PFSK-1 (cell line): ENCODE measurements around the gene TPP1.

Experiments used
- FOXP2 ChIP-seq: optimal IDR thresholded peaks from 2 replicates; pipeline ENCODE3; 2011; ENCODE audit warnings: borderline replicate concordance, control low read depth, inconsistent platforms; ENCODE audit not compliant: insufficient read depth; ENCODE audit errors: extremely low read length, extremely low read depth
- POLR2AphosphoS5 ChIP-seq: IDR thresholded peaks from 2 replicates; pipeline ENCODE4 v1.6.1; 2012; ENCODE audit warnings: low read depth, mild to moderate bottlenecking, control low read depth, low read length, moderate library complexity
- SIN3A ChIP-seq: IDR thresholded peaks from 2 replicates; pipeline ENCODE4 v1.6.1; 2012; ENCODE audit warnings: mild to moderate bottlenecking, low read length, moderate library complexity, borderline replicate concordance; ENCODE audit not compliant: insufficient read depth
- TAF1 ChIP-seq: IDR thresholded peaks from 2 replicates; pipeline ENCODE4 v1.6.1; 2012; ENCODE audit warnings: low read length, control low read depth, borderline replicate concordance; ENCODE audit not compliant: insufficient read depth
- TF ChIP-seq, protein P1 (sequence below), 2 experiments: IDR thresholded peaks; 2 replicates each; pipeline versions ENCODE4 v1.6.1 to v1.8.0; 2011 to 2012; ENCODE audit warnings: low read depth in 2 of 2, low read length in 2 of 2, control low read depth in 1 of 2, inconsistent platforms in 1 of 2, mild to moderate bottlenecking in 1 of 2, moderate library complexity in 1 of 2; ENCODE audit not compliant: insufficient read depth in 1 of 2

Gene TPP1

DNA sequence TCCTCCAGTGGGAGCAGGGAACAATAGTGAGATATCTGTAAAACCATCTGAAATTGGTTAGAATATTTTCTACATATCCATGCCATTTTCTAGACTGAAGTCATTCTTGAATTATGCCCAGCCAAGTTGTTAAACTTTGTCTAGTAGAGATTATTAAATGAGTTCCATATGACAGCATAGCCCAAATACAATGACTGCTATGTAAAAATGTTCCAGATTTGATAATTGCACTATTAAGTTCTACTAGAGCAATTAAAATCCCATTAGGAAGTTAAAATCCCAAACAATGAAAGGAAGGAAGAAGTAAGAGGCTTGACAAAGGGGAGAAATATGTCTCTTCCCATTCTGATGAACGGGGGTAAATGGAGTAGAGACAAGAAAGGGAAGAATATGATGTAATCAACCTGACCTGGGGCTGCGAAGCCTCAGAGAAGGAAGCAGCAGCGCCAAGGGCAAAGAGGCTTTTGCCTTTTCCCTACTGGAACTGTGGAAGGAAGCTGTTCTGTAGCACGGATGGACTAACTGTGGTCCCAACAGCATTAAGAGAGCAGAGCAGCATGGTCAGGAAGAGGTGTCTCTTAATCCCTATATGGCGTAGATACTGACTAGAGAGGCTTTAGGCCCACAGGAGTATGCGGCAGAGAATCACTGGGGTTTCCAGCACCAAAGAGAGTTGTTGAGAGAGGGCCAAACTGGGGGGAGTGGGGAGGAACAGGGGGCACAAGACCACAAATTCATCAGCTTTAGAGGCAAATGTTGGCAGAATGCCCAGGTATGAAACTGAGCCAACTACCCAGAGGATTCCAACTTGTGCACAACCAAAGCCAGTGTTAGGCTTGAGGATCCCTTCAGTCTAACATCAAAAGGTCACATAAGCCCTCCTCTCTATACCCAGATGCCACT is 42.5 kb downstream of the TPP1 start:
- TF ChIP-seq POLR2AphosphoS5 (no peak), TAF1 (no peak), SIN3A (no peak), FOXP2 (no peak)
- TF ChIP-seq, protein P1, sequence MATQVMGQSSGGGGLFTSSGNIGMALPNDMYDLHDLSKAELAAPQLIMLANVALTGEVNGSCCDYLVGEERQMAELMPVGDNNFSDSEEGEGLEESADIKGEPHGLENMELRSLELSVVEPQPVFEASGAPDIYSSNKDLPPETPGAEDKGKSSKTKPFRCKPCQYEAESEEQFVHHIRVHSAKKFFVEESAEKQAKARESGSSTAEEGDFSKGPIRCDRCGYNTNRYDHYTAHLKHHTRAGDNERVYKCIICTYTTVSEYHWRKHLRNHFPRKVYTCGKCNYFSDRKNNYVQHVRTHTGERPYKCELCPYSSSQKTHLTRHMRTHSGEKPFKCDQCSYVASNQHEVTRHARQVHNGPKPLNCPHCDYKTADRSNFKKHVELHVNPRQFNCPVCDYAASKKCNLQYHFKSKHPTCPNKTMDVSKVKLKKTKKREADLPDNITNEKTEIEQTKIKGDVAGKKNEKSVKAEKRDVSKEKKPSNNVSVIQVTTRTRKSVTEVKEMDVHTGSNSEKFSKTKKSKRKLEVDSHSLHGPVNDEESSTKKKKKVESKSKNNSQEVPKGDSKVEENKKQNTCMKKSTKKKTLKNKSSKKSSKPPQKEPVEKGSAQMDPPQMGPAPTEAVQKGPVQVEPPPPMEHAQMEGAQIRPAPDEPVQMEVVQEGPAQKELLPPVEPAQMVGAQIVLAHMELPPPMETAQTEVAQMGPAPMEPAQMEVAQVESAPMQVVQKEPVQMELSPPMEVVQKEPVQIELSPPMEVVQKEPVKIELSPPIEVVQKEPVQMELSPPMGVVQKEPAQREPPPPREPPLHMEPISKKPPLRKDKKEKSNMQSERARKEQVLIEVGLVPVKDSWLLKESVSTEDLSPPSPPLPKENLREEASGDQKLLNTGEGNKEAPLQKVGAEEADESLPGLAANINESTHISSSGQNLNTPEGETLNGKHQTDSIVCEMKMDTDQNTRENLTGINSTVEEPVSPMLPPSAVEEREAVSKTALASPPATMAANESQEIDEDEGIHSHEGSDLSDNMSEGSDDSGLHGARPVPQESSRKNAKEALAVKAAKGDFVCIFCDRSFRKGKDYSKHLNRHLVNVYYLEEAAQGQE (IDR thresholded peaks at IDR 0.05; ENCODE audit: insufficient read depth in 1 of 2, low read depth in 2 of 2, low read length in 2 of 2) = no peak

DNA sequence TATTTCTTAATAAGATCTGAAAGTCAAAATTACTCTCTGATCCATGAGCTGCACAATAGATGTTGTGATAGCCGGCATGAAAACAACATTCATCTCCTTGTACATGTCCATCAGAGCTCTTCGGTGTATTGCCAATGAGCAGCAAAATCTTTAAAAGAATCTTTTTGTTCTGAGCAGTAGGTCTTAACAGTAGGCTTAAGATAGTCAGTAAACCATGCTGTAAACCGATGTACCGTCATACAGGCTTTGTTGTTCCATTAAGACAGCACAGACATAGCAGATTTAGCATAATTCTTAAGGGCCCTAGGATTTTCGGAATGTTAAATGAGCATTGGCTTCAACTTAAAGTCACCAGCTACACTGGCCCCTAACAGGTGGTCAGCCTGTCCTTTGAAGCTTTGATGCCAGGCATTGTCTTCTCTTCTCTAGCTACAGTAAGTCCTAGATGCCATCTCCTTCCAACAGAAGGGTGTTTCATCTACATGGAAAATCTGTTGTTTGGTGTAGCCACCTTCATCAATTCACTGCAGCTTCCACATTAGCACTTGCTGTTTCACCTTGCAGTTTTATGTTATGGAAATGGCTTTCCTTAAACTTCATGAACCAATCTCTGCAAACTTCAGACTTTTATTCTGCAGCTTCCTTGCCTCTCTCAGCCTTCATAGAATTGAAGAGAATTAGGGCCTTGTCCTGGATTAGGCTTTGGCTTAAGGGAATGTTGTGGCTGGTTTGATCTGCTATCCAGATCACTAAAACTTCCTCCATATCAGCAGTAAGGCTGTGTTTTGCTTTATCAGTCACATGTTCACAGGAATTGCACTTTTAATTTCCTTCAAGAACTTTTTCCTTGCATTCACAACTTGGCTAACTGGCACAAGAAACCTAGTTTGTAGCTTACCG is 44.2 kb downstream of the TPP1 start:
- no peak for TF ChIP-seq TAF1

DNA sequence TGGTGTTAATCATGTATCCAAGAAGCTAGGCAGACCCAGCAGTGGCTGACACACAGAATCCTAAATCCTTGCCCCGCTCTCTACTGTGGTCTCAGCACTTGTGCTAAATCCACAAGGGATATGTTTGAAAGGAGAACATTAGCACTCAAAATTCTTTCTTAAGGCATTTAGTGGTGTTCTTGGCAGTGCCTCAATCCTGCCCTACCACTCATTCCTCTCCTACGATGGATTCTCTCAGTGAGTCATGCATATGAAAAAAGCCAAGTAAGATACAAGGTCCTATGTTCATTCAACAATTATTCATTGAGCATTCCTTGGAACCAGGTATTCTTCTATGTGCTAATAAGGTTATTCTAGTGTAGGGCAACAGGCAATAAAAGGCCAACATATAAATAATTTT is 47.0 kb downstream of the TPP1 start:
- TF ChIP-seq SIN3A (no peak), FOXP2 (no peak), POLR2AphosphoS5 (no peak), TAF1 (no peak)
- TF ChIP-seq, protein P1 (IDR thresholded peaks at IDR 0.05; ENCODE audit: insufficient read depth in 1 of 2, low read depth in 2 of 2, low read length in 2 of 2) = no peak

DNA sequence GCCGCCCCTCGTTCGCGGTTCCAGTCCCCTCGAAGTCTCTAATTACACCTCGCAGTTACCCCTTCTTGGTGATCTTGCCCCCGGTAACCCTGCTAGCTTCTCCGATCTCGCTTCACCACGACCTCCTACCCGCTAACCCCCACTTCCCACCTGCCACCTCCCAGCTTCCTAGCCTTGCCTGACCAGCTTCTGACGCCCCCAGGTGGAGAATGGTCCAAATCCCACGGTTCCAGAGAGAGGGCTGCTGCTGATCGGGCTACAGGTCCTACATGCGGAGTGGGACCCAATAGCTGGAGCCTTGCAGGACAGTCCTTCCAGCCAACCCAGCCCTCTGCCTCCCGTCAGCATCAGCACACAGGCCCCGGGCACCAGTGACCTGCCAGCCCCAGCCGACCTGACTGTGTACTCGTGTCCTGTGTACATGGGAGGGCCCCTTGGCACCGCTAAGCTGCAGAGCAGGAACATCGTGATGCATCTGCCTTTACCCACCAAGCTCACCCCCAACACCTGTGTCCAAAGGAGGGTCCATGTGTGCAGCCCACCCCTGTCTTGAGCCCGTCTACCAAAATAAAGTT is 47.7 kb downstream of the TPP1 start:
- no peak for TF ChIP-seq FOXP2
- TF ChIP-seq SIN3A = no peak

DNA sequence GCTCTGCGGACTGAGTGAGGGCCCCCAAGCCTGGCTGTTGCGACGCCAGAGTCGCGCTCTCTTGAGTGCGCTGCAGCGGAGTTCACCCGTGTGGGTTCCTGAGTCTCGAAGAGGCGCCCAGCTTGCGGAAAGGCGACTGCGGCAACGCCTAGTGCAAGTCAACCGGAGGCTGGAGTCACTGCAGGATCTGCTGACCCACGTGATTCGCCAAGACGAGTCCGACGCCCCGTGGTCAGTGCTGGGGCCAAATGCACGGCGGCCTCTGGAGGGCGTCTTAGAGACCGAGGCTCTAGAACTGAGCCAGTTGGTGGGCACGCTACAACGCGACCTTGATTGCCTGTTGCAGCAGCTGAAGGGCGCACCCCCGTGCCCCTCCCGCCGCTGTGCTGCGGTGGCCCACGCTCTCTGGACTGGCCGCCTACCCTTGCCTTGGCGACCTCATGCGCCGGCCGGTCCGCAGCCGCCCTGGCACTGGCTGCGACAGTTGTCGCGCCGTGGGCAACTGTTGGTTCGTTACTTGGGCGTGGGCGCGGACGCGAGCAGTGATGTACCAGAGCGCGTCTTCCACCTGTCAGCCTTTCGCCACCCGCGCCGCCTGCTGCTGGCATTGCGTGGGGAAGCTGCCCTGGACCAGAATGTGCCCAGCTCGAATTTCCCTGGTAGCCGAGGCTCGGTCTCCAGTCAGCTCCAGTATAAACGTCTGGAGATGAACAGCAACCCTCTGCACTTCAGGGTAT is 48.4 kb downstream of the TPP1 start:
- TF ChIP-seq FOXP2 = no peak
- TF ChIP-seq SIN3A = no peak
- no peak for TF ChIP-seq TAF1
- no peak for TF ChIP-seq POLR2AphosphoS5
- TF ChIP-seq, protein P1 (IDR thresholded peaks at IDR 0.05; ENCODE audit: insufficient read depth in 1 of 2, low read depth in 2 of 2, low read length in 2 of 2) = no peak
